Nephron progenitor cell (in vitro differentiated cells): ENCODE measurements around the gene DEXI.

ENCODE experiments used
- DNase-seq: peaks from one replicate; pipeline ENCODE4 v3.0.0; 2021
- H3K27ac Mint-ChIP-seq: 2 replicates; pipeline ENCODE4 v1.8.0; 2021; ENCODE audit warnings: mild to moderate bottlenecking, moderate library complexity, mixed read lengths
- H3K27me3 Mint-ChIP-seq: 2 replicates; pipeline ENCODE4 v1.8.0; 2021; ENCODE audit warnings: mild to moderate bottlenecking, low read depth, mixed read lengths; ENCODE audit not compliant: poor library complexity
- H3K36me3 Mint-ChIP-seq: 2 replicates; pipeline ENCODE4 v1.8.0; 2021; ENCODE audit warnings: low read depth, mixed read lengths
- H3K4me1 Mint-ChIP-seq: 2 replicates; pipeline ENCODE4 v1.8.0; 2021; ENCODE audit warnings: mixed read lengths
- H3K4me3 Mint-ChIP-seq: 2 replicates; pipeline ENCODE4 v1.8.0; 2021; ENCODE audit warnings: mild to moderate bottlenecking, moderate library complexity, mixed read lengths
- H3K9me3 Mint-ChIP-seq: 2 replicates; pipeline ENCODE4 v1.8.0; 2021; ENCODE audit warnings: mild to moderate bottlenecking, moderate library complexity, mixed read lengths
- TF ChIP-seq, protein P1 (sequence below): fragments of 200-600 bp; sonication (generic); IDR thresholded peaks from 2 replicates; pipeline ENCODE4 v1.5.0; 2021; ENCODE audit warnings: antibody characterized with exemption

Gene DEXI

DNA sequence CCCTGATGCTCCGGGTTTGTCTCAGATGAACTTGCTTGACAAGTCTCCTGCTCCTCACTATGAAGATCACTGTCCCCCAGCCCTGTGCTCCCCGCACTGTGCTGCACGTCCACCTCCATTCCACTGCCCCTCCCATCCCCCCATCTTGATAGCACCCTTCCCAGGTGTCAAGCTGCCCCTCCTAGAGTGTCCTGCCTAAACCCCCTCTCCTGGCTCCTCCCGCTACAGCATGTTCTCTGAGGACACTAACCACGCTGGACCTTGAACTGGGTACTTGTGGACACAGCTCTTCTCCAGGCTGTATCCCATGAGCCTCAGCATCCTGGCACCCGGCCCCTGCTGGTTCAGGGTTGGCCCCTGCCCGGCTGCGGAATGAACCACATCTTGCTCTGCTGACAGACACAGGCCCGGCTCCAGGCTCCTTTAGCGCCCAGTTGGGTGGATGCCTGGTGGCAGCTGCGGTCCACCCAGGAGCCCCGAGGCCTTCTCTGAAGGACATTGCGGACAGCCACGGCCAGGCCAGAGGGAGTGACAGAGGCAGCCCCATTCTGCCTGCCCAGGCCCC, 18.5 kb downstream of the DEXI start:
- peaks cover 26% of the 10 kb centered on the region for H3K36me3 Mint-ChIP-seq
- no peaks in the 10 kb centered on the region for H3K27me3 Mint-ChIP-seq
- TF ChIP-seq, protein P1, sequence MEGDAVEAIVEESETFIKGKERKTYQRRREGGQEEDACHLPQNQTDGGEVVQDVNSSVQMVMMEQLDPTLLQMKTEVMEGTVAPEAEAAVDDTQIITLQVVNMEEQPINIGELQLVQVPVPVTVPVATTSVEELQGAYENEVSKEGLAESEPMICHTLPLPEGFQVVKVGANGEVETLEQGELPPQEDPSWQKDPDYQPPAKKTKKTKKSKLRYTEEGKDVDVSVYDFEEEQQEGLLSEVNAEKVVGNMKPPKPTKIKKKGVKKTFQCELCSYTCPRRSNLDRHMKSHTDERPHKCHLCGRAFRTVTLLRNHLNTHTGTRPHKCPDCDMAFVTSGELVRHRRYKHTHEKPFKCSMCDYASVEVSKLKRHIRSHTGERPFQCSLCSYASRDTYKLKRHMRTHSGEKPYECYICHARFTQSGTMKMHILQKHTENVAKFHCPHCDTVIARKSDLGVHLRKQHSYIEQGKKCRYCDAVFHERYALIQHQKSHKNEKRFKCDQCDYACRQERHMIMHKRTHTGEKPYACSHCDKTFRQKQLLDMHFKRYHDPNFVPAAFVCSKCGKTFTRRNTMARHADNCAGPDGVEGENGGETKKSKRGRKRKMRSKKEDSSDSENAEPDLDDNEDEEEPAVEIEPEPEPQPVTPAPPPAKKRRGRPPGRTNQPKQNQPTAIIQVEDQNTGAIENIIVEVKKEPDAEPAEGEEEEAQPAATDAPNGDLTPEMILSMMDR = no peak
- H3K4me1 Mint-ChIP-seq = peaks cover 6% of the 10 kb centered on the region
- H3K4me3 Mint-ChIP-seq = no peak overlapping the region
- DNase-seq = no peak
- H3K9me3 Mint-ChIP-seq = no peaks in the 10 kb centered on the region
- H3K27ac Mint-ChIP-seq = no peak overlapping the region

DNA sequence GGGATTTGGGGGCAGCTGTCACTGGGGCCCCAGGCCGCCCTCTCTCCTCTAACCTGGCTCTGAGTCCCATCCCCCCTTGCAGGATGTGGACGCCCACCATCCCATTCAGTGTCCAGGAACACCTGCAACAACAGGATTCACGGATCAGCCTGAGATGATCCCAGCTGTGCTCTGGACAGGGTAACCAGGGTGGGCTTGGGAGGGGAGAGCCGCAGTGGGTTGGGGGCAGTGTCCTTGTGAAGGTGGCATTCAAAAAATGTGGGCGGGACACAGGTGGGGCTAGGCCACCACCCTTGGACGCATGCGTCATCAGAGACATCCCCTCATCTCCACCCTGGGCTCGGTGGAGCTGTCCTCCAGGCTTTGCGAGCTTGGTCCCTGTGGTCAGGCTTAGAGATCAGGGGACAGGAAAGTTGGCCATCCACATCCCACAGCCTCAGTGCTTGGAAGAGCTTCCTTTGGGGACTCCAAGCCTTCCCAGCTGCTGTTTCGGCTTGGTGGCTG, 19.1 kb downstream of the DEXI start:
- peaks cover 26% of the 10 kb centered on the region for H3K36me3 Mint-ChIP-seq
- no peaks in the 10 kb centered on the region for H3K9me3 Mint-ChIP-seq
- H3K4me1 Mint-ChIP-seq = peaks cover 12% of the 10 kb centered on the region
- no peak overlapping the region for H3K4me3 Mint-ChIP-seq
- TF ChIP-seq, protein P1 = no peak
- no peak overlapping the region for H3K27ac Mint-ChIP-seq
- H3K27me3 Mint-ChIP-seq = no peaks in the 10 kb centered on the region
- DNase-seq = no peak

DNA sequence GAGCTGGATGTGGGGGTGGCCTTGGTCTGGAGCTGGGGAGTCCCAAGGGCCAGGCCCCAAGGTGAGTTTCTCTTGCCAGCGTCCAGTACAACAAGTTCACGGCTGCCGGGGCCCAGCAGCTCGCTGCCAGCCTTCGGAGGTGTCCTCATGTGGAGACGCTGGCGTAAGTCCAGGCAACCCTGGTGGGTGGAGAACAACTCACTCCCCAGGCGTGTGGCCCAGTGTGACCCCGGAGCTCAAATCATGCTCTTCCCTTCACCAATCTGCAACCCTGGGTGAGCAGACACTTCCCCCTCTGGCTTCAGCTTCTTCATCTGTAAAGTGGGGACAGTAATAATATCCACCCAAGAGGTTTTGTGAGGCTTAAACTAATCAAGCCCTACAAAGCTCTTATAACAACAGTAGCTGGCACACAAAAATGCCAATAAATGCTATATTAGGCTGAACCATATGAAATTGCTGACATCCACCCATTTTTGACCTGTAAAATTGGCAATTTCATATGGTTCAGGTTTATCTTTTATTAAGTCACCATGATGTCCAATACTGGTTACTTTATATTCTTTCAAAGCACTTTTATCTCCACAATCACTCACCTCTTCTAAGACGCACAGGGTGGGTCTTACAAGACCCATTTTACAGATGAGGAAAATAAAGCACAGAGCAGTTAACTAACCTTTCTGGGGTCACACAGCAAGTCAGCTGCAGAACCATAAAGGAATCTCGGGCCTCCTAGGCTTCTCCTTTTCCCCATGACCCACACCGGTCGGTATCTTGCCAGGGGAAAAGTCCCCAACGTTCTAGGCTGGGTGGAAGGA, 19.7 kb downstream of the DEXI start:
- Mint-ChIP-seq H3K27me3 (peaks cover 2% of the 10 kb centered on the region), H3K4me1 (peaks cover 18% of the 10 kb centered on the region), H3K4me3 (no peak overlapping the region), H3K36me3 (peaks cover 19% of the 10 kb centered on the region), H3K9me3 (no peaks in the 10 kb centered on the region), H3K27ac (no peak overlapping the region)
- TF ChIP-seq, protein P1 = no peak
- DNase-seq = no peak

DNA sequence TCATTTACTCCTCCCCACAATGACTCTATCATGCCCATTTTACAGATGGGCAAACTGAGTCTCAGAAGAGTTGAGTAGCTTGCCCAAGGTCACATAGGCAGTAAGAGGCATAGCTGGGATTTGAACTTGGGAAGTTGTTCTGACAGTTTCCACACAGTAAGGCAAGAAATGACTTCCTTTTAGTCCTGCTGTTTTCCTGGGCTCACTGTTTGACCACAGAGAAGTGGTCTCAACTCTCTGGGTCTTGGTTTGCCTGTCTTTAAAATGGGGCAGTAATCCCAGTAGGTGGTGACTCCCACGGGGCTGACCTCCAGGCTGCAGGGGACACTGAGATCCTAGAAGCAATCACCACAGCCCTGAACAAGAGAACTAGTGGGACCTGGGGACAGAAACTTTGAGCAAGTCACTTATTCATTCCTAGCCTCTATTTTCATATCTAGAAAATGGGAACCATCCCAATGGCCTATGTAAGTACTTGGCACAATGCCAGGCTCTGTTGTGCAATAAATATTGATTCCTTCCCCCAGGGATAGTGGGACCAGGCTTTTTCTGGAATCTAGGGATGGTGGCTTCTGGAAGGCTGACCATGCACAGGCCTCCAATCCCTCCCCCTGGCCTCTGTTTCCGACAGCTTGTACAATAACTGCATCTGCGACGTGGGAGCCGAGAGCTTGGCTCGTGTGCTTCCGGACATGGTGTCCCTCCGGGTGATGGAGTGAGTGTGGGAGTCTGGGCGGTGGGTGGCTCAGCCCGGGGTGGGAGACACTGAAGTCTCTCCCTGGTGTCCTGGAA, 20.5 kb downstream of the DEXI start:
- H3K4me1 Mint-ChIP-seq = peaks cover 18% of the 10 kb centered on the region
- H3K27ac Mint-ChIP-seq = no peak overlapping the region
- H3K9me3 Mint-ChIP-seq = no peaks in the 10 kb centered on the region
- H3K4me3 Mint-ChIP-seq = no peak overlapping the region
- H3K36me3 Mint-ChIP-seq = peaks cover 11% of the 10 kb centered on the region
- peaks cover 3% of the 10 kb centered on the region for H3K27me3 Mint-ChIP-seq
- TF ChIP-seq, protein P1 = no peak
- no peak for DNase-seq

DNA sequence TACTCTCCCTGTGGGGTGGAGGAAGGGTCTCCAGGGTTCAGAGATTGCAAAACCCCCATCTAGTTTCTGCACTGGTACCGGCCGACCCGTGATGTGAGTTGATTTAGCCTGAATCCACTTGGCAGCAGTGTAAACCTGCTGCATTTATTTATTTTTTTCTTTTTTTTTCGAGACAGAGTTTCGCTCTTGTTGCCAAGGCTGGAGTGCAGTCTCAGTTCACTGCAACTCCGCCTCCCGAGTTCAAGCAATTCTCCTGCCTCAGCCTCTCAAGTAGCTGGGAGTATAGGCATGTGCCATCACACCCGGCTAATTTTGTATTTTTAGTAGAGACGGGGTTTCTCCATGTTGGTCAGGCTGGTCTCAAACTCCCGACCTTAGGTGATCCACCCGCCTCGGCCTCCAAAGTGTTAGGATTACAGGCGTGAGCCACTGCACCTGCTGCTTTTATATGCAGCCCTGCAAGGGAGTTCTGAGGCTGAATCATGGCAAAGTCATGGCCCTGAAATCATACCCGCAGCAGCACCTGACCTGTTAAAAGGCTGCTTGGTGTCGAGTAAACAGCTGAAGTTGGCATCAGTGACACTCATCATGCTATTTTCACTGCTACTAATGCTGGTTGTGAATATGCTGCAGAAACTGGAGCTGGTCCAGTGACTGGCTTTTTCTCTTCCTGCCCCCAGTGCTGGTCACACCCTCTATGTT, 21.4 kb downstream of the DEXI start:
- TF ChIP-seq, protein P1 = no peak
- H3K4me3 Mint-ChIP-seq = no peak overlapping the region
- peaks cover 18% of the 10 kb centered on the region for H3K4me1 Mint-ChIP-seq
- no peak for DNase-seq
- H3K36me3 Mint-ChIP-seq = peaks cover 9% of the 10 kb centered on the region
- H3K27me3 Mint-ChIP-seq = peaks cover 3% of the 10 kb centered on the region
- no peak overlapping the region for H3K27ac Mint-ChIP-seq
- H3K9me3 Mint-ChIP-seq = no peaks in the 10 kb centered on the region
